ENCODE results near the gene PKD2L1. TPM values are rescaled to one million over a fixed set of nuclear protein-coding genes. Genes with fewer than 3 reads are reported as not detected.

The PKD2L1 gene
- total RNA-seq, 4 donors from 2014 or later: 0.42 TPM; not detected in 3

GRCh38 chr10:100340948-100341847 is 11.2 kb upstream of the PKD2L1 start:
- peak in 1 of 2 donors; percentile 22 for DNase-seq (ENCODE audit: low spot score in 2 of 2)
- Histone ChIP-seq H3K4me1 (peaks cover 0 to 38% (median 22%) of the 10 kb centered on the region in 4 donors), H3K36me3 (no peaks in the 10 kb centered on the region), H3K9me3 (no peaks in the 10 kb centered on the region), H3K4me3 (no peak overlapping the region), H3K27me3 (peaks cover 0 to 4% of the 10 kb centered on the region in 2 donors), H3K27ac (peak overlapping the region; percentile 1 to 89 (median 69))
- WGBS, 2 donors: 57 to 58% methylated on average over 12 of the region's 12 CpGs
- no peak for TF ChIP-seq POLR2A (IDR thresholded peaks at IDR 0.05)
- no peak for TF ChIP-seq CTCF (IDR thresholded peaks at IDR 0.05)
- peak in 1 of 2 donors; percentile 77 for TF ChIP-seq EP300 (IDR thresholded peaks at IDR 0.05)

GRCh38 chr10:100339236-100339635 is 9.2 kb upstream of the PKD2L1 start:
- no peak for TF ChIP-seq EP300 (IDR thresholded peaks at IDR 0.05)
- 69 to 88% methylated on average over 4 to 5 of the region's 5 CpGs for WGBS, 2 donors
- no peaks in the 10 kb centered on the region for H3K9me3 ChIP-seq
- H3K4me1 ChIP-seq: peaks cover 0 to 30% (median 22%) of the 10 kb centered on the region in 4 donors
- no peaks in the 10 kb centered on the region for H3K36me3 ChIP-seq
- H3K27me3 ChIP-seq: peaks cover 0 to 3% of the 10 kb centered on the region in 2 donors
- no peak for DNase-seq (ENCODE audit: low spot score in 2 of 2)
- no peak overlapping the region for H3K4me3 ChIP-seq
- H3K27ac ChIP-seq: peak overlapping the region in 2 of 4 donors; percentile 25 to 60

DNA sequence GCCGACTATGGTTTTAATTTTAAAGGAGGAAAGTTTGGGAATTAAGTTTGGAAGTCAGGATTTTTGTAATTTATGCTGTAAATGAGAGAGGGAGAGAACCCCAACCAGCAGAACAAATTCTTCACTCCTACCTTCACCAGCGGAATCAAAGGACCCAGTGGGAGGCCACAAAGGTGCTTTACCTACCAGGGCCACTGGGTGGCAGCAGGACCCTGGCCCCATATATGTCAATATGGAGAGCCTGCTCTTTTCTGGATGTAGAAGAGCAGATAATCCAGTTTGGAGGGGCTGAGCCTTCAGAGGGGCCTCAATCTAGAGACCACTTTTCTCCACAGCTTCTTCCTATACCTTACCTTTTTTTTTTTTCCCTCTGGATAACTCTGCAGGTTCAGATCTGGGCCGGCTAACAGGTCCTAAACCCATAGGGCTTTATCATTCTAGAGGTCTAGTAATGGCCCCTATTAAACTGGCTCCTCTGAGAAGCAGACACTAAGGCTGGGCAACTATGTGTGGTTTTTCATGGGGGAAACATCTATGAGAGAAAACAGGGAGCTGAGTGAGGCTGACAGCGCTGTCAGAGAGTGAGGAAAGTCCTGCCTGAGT is 8.5 kb upstream of the PKD2L1 start:
- peaks cover 0 to 30% (median 22%) of the 10 kb centered on the region in 4 donors for H3K4me1 ChIP-seq
- TF ChIP-seq CTCF (IDR thresholded peaks at IDR 0.05) (peak; percentile 87 to 91 (median 89)), POLR2A (IDR thresholded peaks at IDR 0.05) (no peak)
- WGBS, 2 donors: 49 to 53% methylated on average over 4 of the region's 4 CpGs
- no peaks in the 10 kb centered on the region for H3K36me3 ChIP-seq
- no peak overlapping the region for H3K4me3 ChIP-seq
- peak; percentile 68 to 84 for DNase-seq (ENCODE audit: low spot score in 2 of 2)
- H3K9me3 ChIP-seq: no peaks in the 10 kb centered on the region
- H3K27me3 ChIP-seq: peaks cover 0 to 4% of the 10 kb centered on the region in 2 donors
- peak overlapping the region in 2 of 4 donors; percentile 25 to 60 for H3K27ac ChIP-seq

- no peak overlapping the region for H3K27ac ChIP-seq
- H3K4me1 ChIP-seq: peaks cover 0 to 10% (median 2%) of the 10 kb centered on the region in 4 donors
- H3K4me3 ChIP-seq: no peak overlapping the region
- peaks cover 0 to 33% of the 10 kb centered on the region in 2 donors for H3K27me3 ChIP-seq
- no peak for DNase-seq (ENCODE audit: low spot score in 2 of 2)
- no peaks in the 10 kb centered on the region for H3K9me3 ChIP-seq
- no peak for TF ChIP-seq EP300 (IDR thresholded peaks at IDR 0.05)
- no peak for TF ChIP-seq CTCF (IDR thresholded peaks at IDR 0.05)
- no peak for TF ChIP-seq POLR2A (IDR thresholded peaks at IDR 0.05)
- H3K36me3 ChIP-seq: no peaks in the 10 kb centered on the region
- 83 to 88% methylated on average over 9 of the region's 9 CpGs for WGBS, 2 donors
Measured at GRCh38 chr10:100334762-100335161, 4.7 kb upstream of the PKD2L1 start.

DNA sequence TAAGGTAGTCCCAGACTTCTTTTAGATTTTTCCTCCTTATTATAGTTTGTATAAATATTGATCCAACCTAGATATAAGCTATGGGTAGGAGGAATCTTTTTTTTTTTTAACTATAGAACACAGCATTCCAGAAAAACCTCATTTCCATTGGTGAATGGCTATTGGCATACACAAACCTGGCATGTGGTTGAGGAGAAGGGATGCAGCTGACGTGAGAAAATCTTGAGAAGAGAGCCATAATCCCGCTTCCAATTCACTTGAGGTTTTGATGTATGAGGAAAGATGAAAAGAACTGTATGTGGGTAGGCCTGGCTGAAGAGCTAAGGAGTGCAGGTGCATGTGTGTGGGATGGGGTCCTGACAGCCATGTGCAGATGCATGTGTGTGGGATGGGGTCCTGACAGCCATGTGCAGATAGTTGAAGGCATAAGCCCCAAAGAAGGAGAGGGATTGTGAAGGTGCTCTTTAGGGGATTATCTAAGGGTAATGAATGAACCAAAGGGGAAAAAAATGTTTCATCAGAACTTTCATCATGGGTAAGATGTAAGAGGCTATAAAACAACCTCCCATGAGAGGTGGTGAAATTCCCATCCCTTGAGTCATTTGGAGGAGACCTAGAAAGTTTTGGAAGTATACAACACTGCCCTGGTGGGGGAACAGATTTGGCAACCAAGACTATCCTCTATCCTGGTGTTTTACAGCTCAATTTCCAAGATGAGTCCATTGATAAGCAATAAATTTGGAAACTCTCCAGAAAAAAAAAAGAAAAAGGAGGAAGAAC is 3.8 kb upstream of the PKD2L1 start:
- Histone ChIP-seq H3K27ac (no peak overlapping the region), H3K36me3 (no peaks in the 10 kb centered on the region), H3K4me1 (peaks cover 0 to 4% (median 1%) of the 10 kb centered on the region in 4 donors), H3K9me3 (no peaks in the 10 kb centered on the region), H3K4me3 (no peak overlapping the region), H3K27me3 (peaks cover 0 to 42% of the 10 kb centered on the region in 2 donors)
- DNase-seq (ENCODE audit: low spot score in 2 of 2): no peak
- WGBS, 2 donors: 62 to 63% methylated on average over 2 of the region's 2 CpGs
- TF ChIP-seq EP300 (IDR thresholded peaks at IDR 0.05) (no peak), POLR2A (IDR thresholded peaks at IDR 0.05) (no peak), CTCF (IDR thresholded peaks at IDR 0.05) (no peak)
